IMR-90 (cell line): ENCODE measurements around the gene PIK3CG. TPM values are rescaled to one million over a fixed set of nuclear protein-coding genes. Genes with fewer than 3 reads are reported as not detected.

ENCODE experiments used
- ATAC-seq: fragments of 200-7000 bp; cut with Tn5 transposase; 2 replicates; pipeline ENCODE4 v1.9.1; 2020; ENCODE audit warnings: low read depth, mild to moderate bottlenecking, moderate library complexity
- BruUV-seq: library from RNA; stranded (reverse); fragments of 400-500 nt; replicated peaks from 2 replicates; lab custom pipeline; 2021; lab: Mats Ljungman, UMichigan
- CTCF ChIA-PET: fragments of 300-600 bp; formaldehyde crosslinking; extraction: SDS; loops from one replicate; lab custom pipeline; 2021; ENCODE audit warnings: antibody characterized with exemption; lab: Yijun Ruan, JAX
- POLR2A ChIA-PET: fragments of 300-600 bp; sonication (Branson Sonifier 250); formaldehyde crosslinking; loops from one replicate; lab custom pipeline; 2022; ENCODE audit warnings: antibody characterized with exemption; ENCODE audit not compliant: unreplicated experiment; lab: Charles Lee
- DNase-seq: peaks from one replicate; pipeline ENCODE4 v3.0.0; 2013
- H2AFZ ChIP-seq: replicated peaks from 2 replicates; pipeline ENCODE3; 2013; ENCODE audit warnings: low read length, mild to moderate bottlenecking; ENCODE audit not compliant: poor library complexity
- H2AK5ac ChIP-seq: 2 replicates; pipeline ENCODE4 v1.6.1; 2013; ENCODE audit warnings: low read depth, low read length, inconsistent platforms
- H2AK9ac ChIP-seq: replicated peaks from 2 replicates; pipeline ENCODE3; 2013; ENCODE audit warnings: mild to moderate bottlenecking, low read depth, low read length, moderate library complexity; ENCODE audit not compliant: poor library complexity
- H2BK120ac ChIP-seq: 2 replicates; pipeline ENCODE4 v1.6.1; 2013; ENCODE audit warnings: low read depth, low read length, inconsistent platforms
- H2BK15ac ChIP-seq: 3 replicates; pipeline ENCODE4 v1.6.1; 2013; ENCODE audit warnings: low read depth, low read length, inconsistent platforms
- H2BK20ac ChIP-seq: 2 replicates; pipeline ENCODE4 v1.6.1; 2013; ENCODE audit warnings: low read depth, mild to moderate bottlenecking, inconsistent platforms, low read length, moderate library complexity
- H2BK5ac ChIP-seq: 2 replicates; pipeline ENCODE4 v1.6.1; 2013; ENCODE audit warnings: mild to moderate bottlenecking, low read depth, low read length, inconsistent platforms; ENCODE audit not compliant: poor library complexity, severe bottlenecking
- H3K14ac ChIP-seq: replicated peaks from 2 replicates; pipeline ENCODE4 v1.6.1; 2013; ENCODE audit warnings: low read depth, low read length, inconsistent platforms
- H3K18ac ChIP-seq: 2 replicates; pipeline ENCODE4 v1.6.1; 2013; ENCODE audit warnings: low read depth, low read length, control low read depth
- H3K23ac ChIP-seq: 2 replicates; pipeline ENCODE4 v1.6.1; 2013; ENCODE audit warnings: low read depth, low read length, inconsistent platforms
- H3K27ac ChIP-seq: 2 replicates; pipeline ENCODE4 v1.5.1; 2013; ENCODE audit warnings: mild to moderate bottlenecking, control low read depth, low read length; ENCODE audit not compliant: insufficient read depth
- H3K27me3 ChIP-seq: 2 replicates; pipeline ENCODE4 v1.6.1; 2013; ENCODE audit warnings: low read length; ENCODE audit not compliant: control insufficient read depth, insufficient read depth
- H3K36me3 ChIP-seq: 2 replicates; pipeline ENCODE4 v1.6.1; 2013; ENCODE audit warnings: low read length, mixed read lengths; ENCODE audit not compliant: control insufficient read depth, insufficient read depth
- H3K4ac ChIP-seq: 2 replicates; pipeline ENCODE4 v1.6.1; 2013; ENCODE audit warnings: low read depth, low read length, inconsistent platforms
- H3K4me1 ChIP-seq: 2 replicates; pipeline ENCODE4 v1.6.1; 2013; ENCODE audit warnings: low read length, mixed read lengths; ENCODE audit not compliant: control insufficient read depth, insufficient read depth
- H3K4me2 ChIP-seq: 2 replicates; pipeline ENCODE4 v1.6.1; 2013; ENCODE audit warnings: low read depth, mild to moderate bottlenecking, control low read depth, low read length, moderate library complexity
- H3K4me3 ChIP-seq: 2 replicates; pipeline ENCODE4 v1.5.1; 2013; ENCODE audit warnings: low read depth, mild to moderate bottlenecking, control low read depth, low read length, moderate library complexity; ENCODE audit not compliant: insufficient read depth
- H3K56ac ChIP-seq: 2 replicates; pipeline ENCODE4 v1.6.1; 2013; ENCODE audit warnings: low read length, inconsistent platforms; ENCODE audit not compliant: insufficient read depth; ENCODE audit errors: extremely low read depth
- H3K79me1 ChIP-seq, 2 experiments: 2 replicates each; pipeline ENCODE4 v1.6.1; 2013; ENCODE audit warnings: low read length in 2 of 2, inconsistent platforms in 1 of 2, low read depth in 1 of 2
- H3K9ac ChIP-seq: 2 replicates; pipeline ENCODE4 v1.6.1; 2013; ENCODE audit warnings: low read depth, low read length, control low read depth
- H3K9me1 ChIP-seq: 2 replicates; pipeline ENCODE4 v1.6.1; 2013; ENCODE audit warnings: low read length, inconsistent platforms; ENCODE audit not compliant: insufficient read depth
- H3K9me3 ChIP-seq: 2 replicates; pipeline ENCODE4 v1.6.1; 2013; ENCODE audit warnings: low read length; ENCODE audit not compliant: control insufficient read depth, insufficient read depth
- H4K20me1 ChIP-seq: 2 replicates; pipeline ENCODE4 v1.6.1; 2013; ENCODE audit warnings: low read length, inconsistent platforms; ENCODE audit not compliant: insufficient read depth
- H4K5ac ChIP-seq: 2 replicates; pipeline ENCODE4 v1.6.1; 2013; ENCODE audit warnings: mild to moderate bottlenecking, low read depth, low read length, control low read depth
- H4K8ac ChIP-seq, 2 experiments: 2 replicates each; pipeline ENCODE4 v1.6.1; 2013; ENCODE audit warnings: low read depth in 2 of 2, low read length in 2 of 2, control low read depth in 1 of 2, inconsistent platforms in 1 of 2
- H4K91ac ChIP-seq: 2 replicates; pipeline ENCODE4 v1.6.1; 2013; ENCODE audit warnings: low read depth, low read length, inconsistent platforms; ENCODE audit not compliant: insufficient read depth
- CTCF ChIP-seq: conservative IDR thresholded peaks from 2 replicates; pipeline ENCODE4 v1.5.1; 2012; ENCODE audit warnings: mild to moderate bottlenecking, low read depth, low read length, improper control_type of control experiment
- ELK1 ChIP-seq: fragments of 150-350 bp; IDR thresholded peaks from 2 replicates; pipeline ENCODE4 v1.6.1; 2016; ENCODE audit warnings: low read depth, mild to moderate bottlenecking, low read length, moderate library complexity, borderline replicate concordance
- RCOR1 ChIP-seq: IDR thresholded peaks from 2 replicates; pipeline ENCODE4 v1.6.1; 2012; ENCODE audit warnings: mild to moderate bottlenecking, low read length, improper control_type of control experiment; ENCODE audit not compliant: insufficient replicate concordance
- WGBS, 2 experiments: methylation state at CpG; one replicate each; pipeline versions ENCODE4 v1.1.5 to v1.1.7; 2013; ENCODE audit warnings: missing lambda C conversion rate in 2 of 2; ENCODE audit not compliant: insufficient read length in 1 of 2; ENCODE audit errors: extremely low coverage in 2 of 2; 5-methylcytosine and 5-hydroxymethylcytosine counted together
- dilution Hi-C: fragments of 300-500 bp; cut with HindIII; formaldehyde crosslinking; loops from one replicate; pipeline ENCODE4 v1.14.3; 2018; ENCODE audit warnings: low sequenced_read_pairs; ENCODE audit not compliant: unreplicated experiment
- in situ Hi-C: fragments of 300-500 bp; cut with MboI; formaldehyde crosslinking; loops from 3 replicates; pipeline ENCODE4 v1.14.3; 2019; ENCODE audit warnings: low sequenced_read_pairs, inconsistent platforms, mixed read lengths
- intact Hi-C: fragments of 100-400 bp; cut with micrococcal nuclease; formaldehyde crosslinking; loops from 2 replicates; pipeline ENCODE4 v1.10.0; 2022
- polyA plus RNA-seq, 3 experiments: library from polyadenylated mRNA; depleted of rRNA; stranded (reverse); fragments of >200 nt; gene quantifications; 2 replicates each; pipeline ENCODE4 v1.2.3, GENCODE V29; 2012; ENCODE audit warnings: low replicate concordance in 1 of 3
- total RNA-seq: library from RNA; depleted of rRNA; stranded (reverse); fragments of >200 nt; gene quantifications from 2 replicates; pipeline ENCODE4 v1.2.3, GENCODE V29; 2012

The PIK3CG gene
- total and polyA plus RNA-seq, 2 of the 4 experiments (the other 2 are of a cell fraction), result under 0.01 TPM; not detected in 1

GRCh38 chr7:106858618-106859532, 6.2 kb upstream of the PIK3CG start:
- Histone ChIP-seq H2AK9ac (no peak overlapping the region), H2BK20ac (no peak overlapping the region), H3K23ac (no peak overlapping the region), H2AFZ (no peak overlapping the region), H3K36me3 (no peaks in the 10 kb centered on the region), H4K5ac (no peak overlapping the region), H2BK15ac (no peak overlapping the region), H3K9me1 (no peaks in the 10 kb centered on the region), H2AK5ac (no peak overlapping the region), H3K9me3 (peaks cover 3% of the 10 kb centered on the region; the same call in 1 of the 2 replicates), H2BK5ac (no peak overlapping the region), H3K27me3 (no peaks in the 10 kb centered on the region), H4K8ac (no peak overlapping the region), H3K4me1 (peaks cover 3% of the 10 kb centered on the region), H4K20me1 (no peaks in the 10 kb centered on the region), H2BK120ac (no peak overlapping the region), H3K4ac (no peak overlapping the region), H4K91ac (no peak overlapping the region), H3K4me3 (no peak overlapping the region), H3K4me2 (no peak overlapping the region), H3K56ac (no peak overlapping the region), H3K79me1 (no peaks in the 10 kb centered on the region), H3K27ac (no peak overlapping the region), H3K18ac (no peak overlapping the region), H3K14ac (no peak overlapping the region), H3K9ac (no peak overlapping the region)
- DNase-seq (no peak), ATAC-seq (no peak)
- ChIA-PET CTCF (no interaction called here), POLR2A (no interaction called here)
- TF ChIP-seq RCOR1 (no peak), CTCF (no peak), ELK1 (no peak)
- dilution Hi-C loops (no loop called here), intact Hi-C loops (no loop called here), in situ Hi-C loops (no loop called here)
- WGBS, 2 experiments, result no CpG with 5 or more reads among the region's 10 CpGs
- no TSS peak for BruUV-seq
